Activated naive CD4-positive, alpha-beta T cell treated with anti-CD3 and anti-CD28 coated beads for 36 hours (primary cell): Measurements from ENCODE around the gene ST6GALNAC5. TPM values are rescaled to one million over a fixed set of nuclear protein-coding genes. Genes with fewer than 3 reads are reported as not detected.

ENCODE experiments used
- CTCF ChIA-PET: fragments of 350-600 bp; sonication (Branson Sonifier 250); formaldehyde crosslinking; loops from one replicate; lab custom pipeline; 2021; ENCODE audit warnings: antibody characterized with exemption; lab: Charles Lee
- DNase-seq: peaks from one replicate; pipeline ENCODE4 v3.0.0-alpha.2; 2020
- H3K27ac Mint-ChIP-seq: one replicate; pipeline ENCODE4 v1.8.0; 2021; ENCODE audit warnings: mild to moderate bottlenecking, mixed read lengths
- H3K27me3 Mint-ChIP-seq: one replicate; pipeline ENCODE4 v1.8.0; 2021; ENCODE audit warnings: low read depth, mixed read lengths
- H3K36me3 Mint-ChIP-seq: one replicate; pipeline ENCODE4 v1.8.0; 2021; ENCODE audit warnings: low read depth, mixed read lengths
- H3K4me1 Mint-ChIP-seq: one replicate; pipeline ENCODE4 v1.8.0; 2021; ENCODE audit warnings: low read depth, mixed read lengths
- H3K4me3 Mint-ChIP-seq: one replicate; pipeline ENCODE4 v1.8.0; 2021; ENCODE audit warnings: mild to moderate bottlenecking, moderate library complexity, mixed read lengths
- H3K9me3 Mint-ChIP-seq: one replicate; pipeline ENCODE4 v1.8.0; 2021; ENCODE audit warnings: mixed read lengths
- intact Hi-C: fragments of 100-400 bp; cut with micrococcal nuclease; formaldehyde crosslinking; loops from one replicate; pipeline ENCODE4 v1.15.1; 2023
- total RNA-seq, 2 experiments: library from RNA; stranded (reverse); gene quantifications; one replicate each; pipeline ENCODE4 v1.2.3, GENCODE V29; 2021

The ST6GALNAC5 gene
- total RNA-seq, 2 experiments from 2014 or later = not detected

DNA sequence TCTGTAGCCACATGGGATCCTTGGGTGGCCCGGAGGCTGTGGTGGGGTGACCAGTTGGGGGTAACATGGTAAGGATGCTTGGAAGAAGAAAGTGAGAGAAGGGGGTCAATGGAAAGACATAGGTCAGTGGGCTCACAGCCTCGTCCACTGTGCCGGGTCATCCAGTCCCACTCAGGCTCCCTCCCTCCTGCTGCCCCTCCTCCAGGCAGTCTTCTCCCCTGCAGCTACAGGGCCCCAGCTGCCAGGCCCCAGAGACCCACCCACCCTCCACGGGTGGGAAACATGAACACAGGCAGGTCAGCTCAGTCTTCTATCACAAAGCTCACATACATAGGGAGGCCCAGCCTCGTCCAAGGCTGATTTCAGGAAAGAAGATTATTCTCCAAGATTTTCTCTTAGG lies 158.3 kb downstream of the ST6GALNAC5 start:
- Mint-ChIP-seq H3K36me3 (no peaks in the 10 kb centered on the region), H3K27ac (no peak overlapping the region), H3K27me3 (peaks cover 3% of the 10 kb centered on the region), H3K9me3 (no peaks in the 10 kb centered on the region), H3K4me3 (no peak overlapping the region), H3K4me1 (no peaks in the 10 kb centered on the region)
- DNase-seq = no peak
- CTCF ChIA-PET = no interaction called here
- intact Hi-C loops = no loop called here

DNA sequence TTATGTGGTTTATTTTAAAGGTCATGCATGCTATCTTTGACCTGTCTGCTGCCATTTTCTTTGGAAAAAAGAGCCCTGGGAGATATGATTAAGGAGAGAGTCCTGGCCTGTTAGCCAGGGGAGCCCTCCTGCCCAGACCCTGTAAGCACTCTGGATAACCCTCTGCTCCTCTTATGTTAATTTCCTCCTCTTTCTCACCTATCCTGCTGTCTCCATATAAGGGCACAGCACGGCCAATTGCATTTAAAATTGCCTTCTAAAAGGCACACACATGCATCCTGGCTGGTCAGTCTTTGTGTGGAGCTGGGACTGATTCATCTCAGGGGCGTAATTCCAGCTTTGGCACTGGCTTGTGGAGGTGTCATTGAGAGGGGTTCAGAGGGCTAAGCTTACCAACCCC lies 158.9 kb downstream of the ST6GALNAC5 start:
- H3K4me3 Mint-ChIP-seq = no peak overlapping the region
- peaks cover 3% of the 10 kb centered on the region for H3K27me3 Mint-ChIP-seq
- H3K4me1 Mint-ChIP-seq = no peaks in the 10 kb centered on the region
- H3K9me3 Mint-ChIP-seq = no peaks in the 10 kb centered on the region
- no peak overlapping the region for H3K27ac Mint-ChIP-seq
- H3K36me3 Mint-ChIP-seq = no peaks in the 10 kb centered on the region
- CTCF ChIA-PET = no interaction called here
- DNase-seq = no peak
- intact Hi-C loops = no loop called here

GRCh38 chr1:77026640-77027039 lies 159.4 kb downstream of the ST6GALNAC5 start:
- Mint-ChIP-seq H3K36me3 (no peaks in the 10 kb centered on the region), H3K9me3 (no peaks in the 10 kb centered on the region), H3K27ac (no peak overlapping the region), H3K27me3 (peaks cover 3% of the 10 kb centered on the region), H3K4me1 (no peaks in the 10 kb centered on the region), H3K4me3 (no peak overlapping the region)
- intact Hi-C loops = no loop called here
- DNase-seq = no peak
- CTCF ChIA-PET = no interaction called here

- peaks cover 7% of the 10 kb centered on the region for H3K27me3 Mint-ChIP-seq
- no peaks in the 10 kb centered on the region for H3K36me3 Mint-ChIP-seq
- intact Hi-C loops = no loop called here
- H3K4me3 Mint-ChIP-seq = no peak overlapping the region
- no peaks in the 10 kb centered on the region for H3K9me3 Mint-ChIP-seq
- DNase-seq = no peak
- CTCF ChIA-PET = no interaction called here
- H3K27ac Mint-ChIP-seq = no peak overlapping the region
- H3K4me1 Mint-ChIP-seq = no peaks in the 10 kb centered on the region
These were observed 160.6 kb downstream of the ST6GALNAC5 start for GRCh38 chr1:77027847-77028246.

GRCh38 chr1:77030401-77031105 lies 163.3 kb downstream of the ST6GALNAC5 start:
- H3K27me3 Mint-ChIP-seq = peaks cover 7% of the 10 kb centered on the region
- H3K4me1 Mint-ChIP-seq = no peaks in the 10 kb centered on the region
- H3K9me3 Mint-ChIP-seq = no peaks in the 10 kb centered on the region
- H3K27ac Mint-ChIP-seq = no peak overlapping the region
- intact Hi-C loops = no loop called here
- H3K4me3 Mint-ChIP-seq = no peak overlapping the region
- no peak for DNase-seq
- no peaks in the 10 kb centered on the region for H3K36me3 Mint-ChIP-seq
- CTCF ChIA-PET = interaction anchor here (0.5 kb wide), 1 partner anchor 490 kb away, joined by 7 read pairs; no protein-coding TSS in a partner anchor

GRCh38 chr1:77031106-77031662 lies 163.9 kb downstream of the ST6GALNAC5 start:
- Mint-ChIP-seq H3K9me3 (no peaks in the 10 kb centered on the region), H3K36me3 (no peaks in the 10 kb centered on the region), H3K4me1 (no peaks in the 10 kb centered on the region), H3K27me3 (peaks cover 7% of the 10 kb centered on the region), H3K4me3 (no peak overlapping the region), H3K27ac (no peak overlapping the region)
- CTCF ChIA-PET = interaction anchor here (0.5 kb wide), 1 partner anchor 489 kb away, joined by 7 read pairs; no protein-coding TSS in a partner anchor
- no peak for DNase-seq
- intact Hi-C loops = no loop called here

DNA sequence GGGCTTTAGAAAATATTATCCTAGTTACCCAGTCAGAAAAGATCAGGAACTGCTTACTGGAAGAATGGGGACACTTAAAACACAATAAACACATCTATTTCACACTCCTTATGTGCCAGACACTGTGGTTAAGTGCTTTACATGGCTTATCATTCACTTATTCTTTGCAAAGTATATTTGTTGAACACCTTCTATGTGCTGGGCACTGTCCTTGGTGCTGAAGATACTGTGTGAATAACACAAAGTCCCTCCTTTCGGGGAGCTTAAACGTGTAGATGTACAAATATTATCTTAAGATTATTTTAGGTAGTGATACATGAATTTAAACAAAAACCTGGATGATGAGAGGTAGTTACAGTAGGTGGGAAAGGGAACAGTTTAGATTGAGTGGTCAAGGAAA lies 169.3 kb downstream of the ST6GALNAC5 start:
- Mint-ChIP-seq H3K36me3 (no peaks in the 10 kb centered on the region), H3K27ac (no peak overlapping the region), H3K9me3 (no peaks in the 10 kb centered on the region), H3K27me3 (peaks cover 4% of the 10 kb centered on the region), H3K4me3 (no peak overlapping the region), H3K4me1 (no peaks in the 10 kb centered on the region)
- DNase-seq = peak; percentile 37
- CTCF ChIA-PET = no interaction called here
- intact Hi-C loops = no loop called here

GRCh38 chr1:77037038-77037437 lies 169.8 kb downstream of the ST6GALNAC5 start:
- H3K27ac Mint-ChIP-seq = no peak overlapping the region
- CTCF ChIA-PET = no interaction called here
- no peaks in the 10 kb centered on the region for H3K9me3 Mint-ChIP-seq
- intact Hi-C loops = no loop called here
- H3K4me1 Mint-ChIP-seq = no peaks in the 10 kb centered on the region
- peaks cover 3% of the 10 kb centered on the region for H3K27me3 Mint-ChIP-seq
- no peak overlapping the region for H3K4me3 Mint-ChIP-seq
- no peak for DNase-seq
- no peaks in the 10 kb centered on the region for H3K36me3 Mint-ChIP-seq

DNA sequence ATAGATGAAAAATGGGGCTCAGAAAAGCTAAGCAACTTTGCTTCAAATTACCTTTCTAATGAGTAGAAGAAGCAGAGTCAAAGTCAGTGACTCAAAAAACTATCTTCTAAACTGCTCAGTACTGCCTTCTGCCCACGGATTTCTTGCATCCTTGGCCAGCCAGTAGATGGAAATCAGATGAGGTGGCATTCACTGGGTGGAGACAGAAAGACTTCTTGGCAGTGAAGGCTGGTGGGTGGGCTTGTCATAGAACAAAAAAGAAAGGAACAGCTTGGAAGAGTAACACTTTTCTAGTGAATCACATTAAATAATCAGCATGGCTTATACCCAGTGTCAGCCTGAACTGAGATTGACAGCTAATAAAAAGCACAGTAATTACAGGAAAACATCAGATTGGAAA lies 170.7 kb downstream of the ST6GALNAC5 start:
- no peak for DNase-seq

DNA sequence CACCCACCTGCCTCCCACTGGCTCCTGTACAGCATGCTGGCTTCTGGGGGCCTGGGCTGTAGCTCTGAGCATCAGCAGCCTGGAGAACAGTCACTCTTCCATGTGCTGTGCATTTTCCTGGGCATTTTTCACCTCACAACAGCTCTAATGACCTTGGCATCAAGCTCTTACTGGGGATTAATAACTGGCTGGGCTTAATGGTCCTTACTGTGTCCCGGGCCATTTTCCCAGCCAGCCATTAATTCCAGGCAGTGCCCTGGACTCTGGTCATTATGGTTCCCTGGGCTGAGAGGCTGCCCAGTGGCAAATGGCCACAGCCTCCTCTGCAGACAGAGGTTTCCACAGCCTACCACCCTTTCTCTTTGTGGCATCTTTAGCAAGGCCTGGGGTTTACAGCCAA lies 171.8 kb downstream of the ST6GALNAC5 start:
- no peaks in the 10 kb centered on the region for H3K36me3 Mint-ChIP-seq

More for the DNA sequence above, 170.7 kb downstream of the ST6GALNAC5 start:
- no peaks in the 10 kb centered on the region for H3K4me1 Mint-ChIP-seq
- H3K36me3 Mint-ChIP-seq = no peaks in the 10 kb centered on the region
- no peak overlapping the region for H3K4me3 Mint-ChIP-seq
- H3K27ac Mint-ChIP-seq = no peak overlapping the region
- H3K27me3 Mint-ChIP-seq = no peaks in the 10 kb centered on the region
- H3K9me3 Mint-ChIP-seq = no peaks in the 10 kb centered on the region
- intact Hi-C loops = no loop called here
- CTCF ChIA-PET = interaction anchor here (0.6 kb wide), 1 partner anchor 18 kb away, joined by 3 read pairs; no protein-coding TSS in a partner anchor

DNA sequence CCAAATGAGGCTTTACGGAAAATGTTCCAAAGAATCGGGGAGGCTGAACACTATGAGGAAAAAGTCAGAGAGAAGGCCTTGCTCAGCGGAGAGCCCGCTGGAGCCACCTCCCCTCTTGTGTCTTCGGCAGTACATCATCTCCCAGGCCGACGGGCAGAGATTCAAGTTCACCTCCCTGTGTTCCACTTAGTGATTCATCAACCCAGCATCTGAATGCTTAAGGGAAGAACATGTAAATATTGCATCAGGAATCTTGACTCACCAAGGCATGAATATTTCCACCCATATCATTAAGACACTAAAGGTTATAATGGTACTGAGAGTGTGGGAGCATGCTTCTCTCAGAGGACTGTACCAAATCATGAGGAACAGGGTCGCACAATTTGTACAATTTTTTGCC lies 172.5 kb downstream of the ST6GALNAC5 start:
- Mint-ChIP-seq H3K36me3 (no peaks in the 10 kb centered on the region), H3K4me3 (no peak overlapping the region), H3K27ac (no peak overlapping the region), H3K27me3 (no peaks in the 10 kb centered on the region), H3K4me1 (no peaks in the 10 kb centered on the region), H3K9me3 (no peaks in the 10 kb centered on the region)
- intact Hi-C loops = no loop called here
- no peak for DNase-seq
- CTCF ChIA-PET = no interaction called here

More for the DNA sequence above, 171.8 kb downstream of the ST6GALNAC5 start:
- no peaks in the 10 kb centered on the region for H3K27me3 Mint-ChIP-seq
- no peaks in the 10 kb centered on the region for H3K4me1 Mint-ChIP-seq
- no peak overlapping the region for H3K4me3 Mint-ChIP-seq
- no peak for DNase-seq
- intact Hi-C loops = no loop called here
- no peak overlapping the region for H3K27ac Mint-ChIP-seq
- CTCF ChIA-PET = no interaction called here
- H3K9me3 Mint-ChIP-seq = no peaks in the 10 kb centered on the region

- no peak overlapping the region for H3K4me3 Mint-ChIP-seq
- no peaks in the 10 kb centered on the region for H3K9me3 Mint-ChIP-seq
- H3K36me3 Mint-ChIP-seq = no peaks in the 10 kb centered on the region
- intact Hi-C loops = no loop called here
- DNase-seq = no peak
- H3K4me1 Mint-ChIP-seq = peaks cover 5% of the 10 kb centered on the region
- CTCF ChIA-PET = no interaction called here
- H3K27me3 Mint-ChIP-seq = no peaks in the 10 kb centered on the region
- no peak overlapping the region for H3K27ac Mint-ChIP-seq
These were observed 173.5 kb downstream of the ST6GALNAC5 start for GRCh38 chr1:77040826-77041225.
